Measurements from ENCODE around the gene CDK6.

DNA sequence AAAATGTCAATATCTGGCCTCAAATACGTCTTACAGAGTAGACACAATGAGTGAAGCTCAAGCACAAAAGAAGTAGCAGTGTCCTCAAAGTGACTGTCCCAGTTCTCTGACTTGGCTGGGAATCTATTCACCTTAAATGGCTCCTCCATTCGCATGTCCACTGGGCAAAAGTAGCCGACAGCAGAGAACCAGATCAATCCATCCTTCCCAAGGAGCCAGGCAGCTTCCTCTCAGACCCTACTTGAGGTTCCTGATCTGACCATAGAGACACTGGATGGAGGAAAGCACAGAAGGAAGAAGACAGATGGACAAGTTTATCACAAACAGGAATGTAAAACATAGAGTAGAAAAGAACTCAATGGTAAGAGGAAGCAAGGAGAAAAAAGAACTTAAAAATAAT, 53.5 kb downstream of the CDK6 start:
- TF ChIP-seq, protein P1, sequence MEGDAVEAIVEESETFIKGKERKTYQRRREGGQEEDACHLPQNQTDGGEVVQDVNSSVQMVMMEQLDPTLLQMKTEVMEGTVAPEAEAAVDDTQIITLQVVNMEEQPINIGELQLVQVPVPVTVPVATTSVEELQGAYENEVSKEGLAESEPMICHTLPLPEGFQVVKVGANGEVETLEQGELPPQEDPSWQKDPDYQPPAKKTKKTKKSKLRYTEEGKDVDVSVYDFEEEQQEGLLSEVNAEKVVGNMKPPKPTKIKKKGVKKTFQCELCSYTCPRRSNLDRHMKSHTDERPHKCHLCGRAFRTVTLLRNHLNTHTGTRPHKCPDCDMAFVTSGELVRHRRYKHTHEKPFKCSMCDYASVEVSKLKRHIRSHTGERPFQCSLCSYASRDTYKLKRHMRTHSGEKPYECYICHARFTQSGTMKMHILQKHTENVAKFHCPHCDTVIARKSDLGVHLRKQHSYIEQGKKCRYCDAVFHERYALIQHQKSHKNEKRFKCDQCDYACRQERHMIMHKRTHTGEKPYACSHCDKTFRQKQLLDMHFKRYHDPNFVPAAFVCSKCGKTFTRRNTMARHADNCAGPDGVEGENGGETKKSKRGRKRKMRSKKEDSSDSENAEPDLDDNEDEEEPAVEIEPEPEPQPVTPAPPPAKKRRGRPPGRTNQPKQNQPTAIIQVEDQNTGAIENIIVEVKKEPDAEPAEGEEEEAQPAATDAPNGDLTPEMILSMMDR (optimal IDR thresholded peaks at IDR 0.05 in 1 of 3, IDR thresholded peaks at IDR 0.05 in 1 of 3, conservative IDR thresholded peaks at IDR 0.05 in 1 of 3; ENCODE audit: extremely low read depth in 1 of 3, insufficient read depth in 2 of 3, low read length in 3 of 3) = no peak
- no peak for TF ChIP-seq EZH2 (IDR thresholded peaks at IDR 0.05; ENCODE audit: low read length)

Measured in keratinocyte (primary cell).